ENCODE measurements around the gene MYRFL.

Gene MYRFL

GRCh38 chr12:69837657-69838415 is 12.8 kb downstream of the MYRFL start:
- in situ Hi-C loops (cut with MboI; ENCODE audit: low pct_unique_long_range_greater_than_20kb, low sequenced_read_pairs, unreplicated experiment) = no loop called here
- no peak for TF ChIP-seq CTCF (IDR thresholded peaks at IDR 0.05; ENCODE audit: extremely low read depth, insufficient read depth, missing control alignments)
- DNase-seq (ENCODE audit: low spot score) = no peak

GRCh38 chr12:69840727-69841126 is 15.7 kb downstream of the MYRFL start:
- in situ Hi-C loops (cut with MboI; ENCODE audit: low pct_unique_long_range_greater_than_20kb, low sequenced_read_pairs, unreplicated experiment) = no loop called here
- no peak for DNase-seq (ENCODE audit: low spot score)
- no peak for TF ChIP-seq CTCF (IDR thresholded peaks at IDR 0.05; ENCODE audit: extremely low read depth, insufficient read depth, missing control alignments)

DNA sequence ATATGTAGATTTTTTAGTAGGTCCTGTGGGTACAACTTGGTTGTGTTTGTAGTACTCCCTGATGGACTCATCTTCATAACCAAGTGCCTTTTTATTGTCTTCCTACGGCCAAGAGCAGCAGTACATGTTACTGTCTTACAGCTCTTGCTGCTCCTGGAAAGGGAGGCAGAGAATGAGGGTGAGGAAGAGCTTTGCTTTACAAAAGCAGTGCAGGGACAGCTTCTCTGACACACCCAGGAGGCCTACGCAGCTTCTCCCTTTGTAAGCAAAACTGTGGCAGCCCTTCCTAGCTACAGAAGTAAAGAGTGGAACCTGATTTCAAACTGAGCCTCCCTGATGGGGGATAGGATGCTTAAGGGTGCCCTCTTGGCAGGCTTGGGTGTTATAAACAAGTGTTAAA is 18.6 kb downstream of the MYRFL start:
- TF ChIP-seq CTCF (IDR thresholded peaks at IDR 0.05; ENCODE audit: extremely low read depth, insufficient read depth, missing control alignments) = no peak
- in situ Hi-C loops (cut with MboI; ENCODE audit: low pct_unique_long_range_greater_than_20kb, low sequenced_read_pairs, unreplicated experiment) = no loop called here
- no peak for DNase-seq (ENCODE audit: low spot score)

GRCh38 chr12:69844416-69844815 is 19.4 kb downstream of the MYRFL start:
- in situ Hi-C loops (cut with MboI; ENCODE audit: low pct_unique_long_range_greater_than_20kb, low sequenced_read_pairs, unreplicated experiment) = no loop called here
- no peak for DNase-seq (ENCODE audit: low spot score)
- no peak for TF ChIP-seq CTCF (IDR thresholded peaks at IDR 0.05; ENCODE audit: extremely low read depth, insufficient read depth, missing control alignments)

- TF ChIP-seq CTCF (IDR thresholded peaks at IDR 0.05; ENCODE audit: extremely low read depth, insufficient read depth, missing control alignments) = no peak
- no peak for DNase-seq (ENCODE audit: low spot score)
These were observed 19.8 kb downstream of the MYRFL start for GRCh38 chr12:69844836-69845235.

DNA sequence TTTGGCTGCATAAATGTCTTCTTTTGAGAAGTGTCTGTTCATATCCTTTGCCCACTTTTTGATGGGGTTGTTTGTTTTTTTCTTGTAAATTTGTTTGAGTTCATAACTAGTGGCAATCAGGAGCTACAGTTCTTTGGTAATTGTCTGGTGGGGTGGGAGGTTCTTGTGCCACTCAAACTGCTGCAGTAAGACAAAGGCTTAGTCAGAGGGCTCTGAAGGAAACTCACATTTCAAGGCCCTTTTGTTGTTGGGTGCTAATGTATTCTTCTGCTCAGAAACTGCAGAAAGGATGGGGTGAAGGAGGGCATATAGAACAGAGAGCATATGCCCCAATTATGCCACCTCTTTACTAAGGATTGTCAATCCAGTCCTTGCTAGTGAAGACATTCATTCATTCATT is 21.9 kb downstream of the MYRFL start:
- in situ Hi-C loops (cut with MboI; ENCODE audit: low pct_unique_long_range_greater_than_20kb, low sequenced_read_pairs, unreplicated experiment) = no loop called here
- no peak for DNase-seq (ENCODE audit: low spot score)
- TF ChIP-seq CTCF (IDR thresholded peaks at IDR 0.05; ENCODE audit: extremely low read depth, insufficient read depth, missing control alignments) = no peak

More at GRCh38 chr12:69844836-69845235, 19.8 kb downstream of the MYRFL start:
- in situ Hi-C loops (cut with MboI; ENCODE audit: low pct_unique_long_range_greater_than_20kb, low sequenced_read_pairs, unreplicated experiment) = no loop called here
